K562 (cell line): ENCODE results near the gene SET.

Experiments used
- EP300 ChIP-seq: IDR thresholded peaks from 2 replicates; pipeline ENCODE4 v1.6.1; 2012; ENCODE audit warnings: low read length, improper control_type of control experiment
- IRF1 ChIP-seq: sonication (generic); formaldehyde crosslinking; IDR thresholded peaks from 2 replicates; pipeline ENCODE4 v1.8.0; 2022; ENCODE audit warnings: missing genetic modification reagents, mild to moderate bottlenecking, borderline replicate concordance
- NBN ChIP-seq: fragments of 450-650 bp; IDR thresholded peaks from 2 replicates; pipeline ENCODE4 v1.6.1; 2016; ENCODE audit warnings: low read depth, mild to moderate bottlenecking
- NFE2 ChIP-seq: IDR thresholded peaks from 2 replicates; pipeline ENCODE4 v1.6.1; 2014; ENCODE audit warnings: antibody characterized with exemption, low read depth
- ZBTB7A ChIP-seq: IDR thresholded peaks from 2 replicates; pipeline ENCODE4 v1.6.1; 2011; ENCODE audit warnings: low read depth, mild to moderate bottlenecking, low read length, moderate library complexity, borderline replicate concordance; ENCODE audit not compliant: control insufficient read depth

- no peak for TF ChIP-seq IRF1
- no peak for TF ChIP-seq NFE2
- TF ChIP-seq ZBTB7A = no peak
- TF ChIP-seq EP300 = no peak
- no peak for TF ChIP-seq NBN
These were observed 31.9 kb downstream of the SET start for GRCh38 chr9:128720841-128721486.
